ENCODE data around the gene IL17RB. TPM values are rescaled to one million over a fixed set of nuclear protein-coding genes. Genes with fewer than 3 reads are reported as not detected.

Gene IL17RB
- total RNA-seq, 1 donor from 2014 or later = 10.5 TPM

DNA sequence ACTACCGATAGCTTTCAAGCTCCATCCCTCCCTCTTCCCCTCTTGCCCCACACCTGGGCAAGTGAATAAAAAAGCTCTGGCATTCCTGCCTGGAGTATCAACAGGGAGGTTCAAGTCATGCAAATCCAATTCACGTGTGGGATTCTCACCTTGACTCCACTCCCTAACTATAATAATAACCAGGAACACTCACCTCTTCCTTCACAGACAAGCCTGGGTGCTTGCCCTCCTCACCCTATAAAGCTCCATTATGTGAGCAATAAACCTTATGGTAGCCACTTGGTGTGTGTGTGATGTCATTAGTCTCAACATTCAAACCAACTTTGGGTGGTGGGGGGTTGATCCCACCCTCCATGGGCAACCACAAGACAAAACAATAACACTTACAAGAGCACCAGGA, 16.8 kb upstream of the IL17RB start:
- Mint-ChIP-seq H3K4me3 (no peak overlapping the region), H3K36me3 (peaks cover 4% of the 10 kb centered on the region), H3K4me1 (ENCODE audit: unreplicated experiment) (peaks cover 3% of the 10 kb centered on the region), H3K27ac (no peak overlapping the region), H3K27me3 (no peaks in the 10 kb centered on the region), H3K9me3 (no peaks in the 10 kb centered on the region)
- no peak for DNase-seq (ENCODE audit: extremely low spot score, unreplicated experiment)
- TF ChIP-seq, protein P1, sequence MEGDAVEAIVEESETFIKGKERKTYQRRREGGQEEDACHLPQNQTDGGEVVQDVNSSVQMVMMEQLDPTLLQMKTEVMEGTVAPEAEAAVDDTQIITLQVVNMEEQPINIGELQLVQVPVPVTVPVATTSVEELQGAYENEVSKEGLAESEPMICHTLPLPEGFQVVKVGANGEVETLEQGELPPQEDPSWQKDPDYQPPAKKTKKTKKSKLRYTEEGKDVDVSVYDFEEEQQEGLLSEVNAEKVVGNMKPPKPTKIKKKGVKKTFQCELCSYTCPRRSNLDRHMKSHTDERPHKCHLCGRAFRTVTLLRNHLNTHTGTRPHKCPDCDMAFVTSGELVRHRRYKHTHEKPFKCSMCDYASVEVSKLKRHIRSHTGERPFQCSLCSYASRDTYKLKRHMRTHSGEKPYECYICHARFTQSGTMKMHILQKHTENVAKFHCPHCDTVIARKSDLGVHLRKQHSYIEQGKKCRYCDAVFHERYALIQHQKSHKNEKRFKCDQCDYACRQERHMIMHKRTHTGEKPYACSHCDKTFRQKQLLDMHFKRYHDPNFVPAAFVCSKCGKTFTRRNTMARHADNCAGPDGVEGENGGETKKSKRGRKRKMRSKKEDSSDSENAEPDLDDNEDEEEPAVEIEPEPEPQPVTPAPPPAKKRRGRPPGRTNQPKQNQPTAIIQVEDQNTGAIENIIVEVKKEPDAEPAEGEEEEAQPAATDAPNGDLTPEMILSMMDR (conservative IDR thresholded peaks at IDR 0.05) = no peak

DNA sequence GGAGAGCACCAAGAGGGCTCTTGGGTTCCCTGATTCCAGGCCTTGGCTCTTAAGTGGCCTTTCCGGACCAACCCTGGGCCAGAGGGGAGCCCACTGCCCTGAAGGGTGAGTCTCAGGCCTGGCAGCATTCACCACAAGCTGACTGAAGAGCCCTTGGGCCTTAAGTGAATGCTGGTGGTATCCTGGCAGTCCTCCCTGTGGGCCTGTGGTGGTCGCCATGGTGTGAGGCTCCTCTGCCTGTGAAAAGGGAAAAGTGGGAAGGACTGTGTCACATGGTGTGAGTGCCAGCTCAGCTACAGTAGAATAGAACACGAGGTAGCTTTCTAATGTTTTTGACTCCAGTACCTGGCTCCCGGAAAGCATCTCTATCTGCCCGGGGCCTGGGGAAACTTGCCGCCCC, 15.4 kb upstream of the IL17RB start:
- Mint-ChIP-seq H3K36me3 (peaks cover 4% of the 10 kb centered on the region), H3K27me3 (no peaks in the 10 kb centered on the region), H3K27ac (no peak overlapping the region), H3K4me3 (no peak overlapping the region), H3K9me3 (no peaks in the 10 kb centered on the region), H3K4me1 (ENCODE audit: unreplicated experiment) (peaks cover 3% of the 10 kb centered on the region)
- DNase-seq (ENCODE audit: extremely low spot score, unreplicated experiment) = no peak
- TF ChIP-seq, protein P1 (conservative IDR thresholded peaks at IDR 0.05) = no peak

DNA sequence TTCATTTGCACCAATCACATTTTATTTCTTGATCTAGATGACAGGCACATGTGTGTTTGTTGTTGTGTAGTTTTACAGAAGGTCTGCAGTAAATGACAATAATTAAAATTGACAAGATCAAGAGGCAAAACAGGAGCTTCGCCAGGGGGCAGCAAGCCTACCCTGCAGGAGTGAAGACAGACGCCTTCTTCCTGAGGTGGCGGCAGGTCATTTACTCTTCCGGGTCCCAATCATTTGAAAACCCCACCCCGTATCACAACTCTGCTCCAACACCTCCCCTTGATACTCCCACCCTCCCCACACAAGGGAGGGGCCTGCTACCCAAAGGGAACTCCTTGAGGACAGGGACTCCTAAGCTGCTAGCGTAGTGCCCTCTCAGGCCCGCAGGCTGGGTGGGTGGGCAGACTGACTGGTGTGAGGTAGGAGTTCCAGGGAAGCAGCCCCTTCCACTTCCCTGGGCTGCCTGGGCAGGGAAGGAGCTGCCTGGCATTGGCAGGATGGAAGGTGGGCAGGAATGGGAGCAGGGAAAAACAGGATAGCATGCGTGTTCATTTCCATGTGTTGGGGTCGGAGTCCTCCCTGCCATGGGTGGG, 13.2 kb upstream of the IL17RB start:
- Mint-ChIP-seq H3K36me3 (peaks cover 4% of the 10 kb centered on the region), H3K9me3 (no peaks in the 10 kb centered on the region), H3K27ac (no peak overlapping the region), H3K4me3 (no peak overlapping the region), H3K4me1 (ENCODE audit: unreplicated experiment) (peaks cover 3% of the 10 kb centered on the region), H3K27me3 (no peaks in the 10 kb centered on the region)
- TF ChIP-seq, protein P1 (conservative IDR thresholded peaks at IDR 0.05) = no peak
- DNase-seq (ENCODE audit: extremely low spot score, unreplicated experiment) = no peak

DNA sequence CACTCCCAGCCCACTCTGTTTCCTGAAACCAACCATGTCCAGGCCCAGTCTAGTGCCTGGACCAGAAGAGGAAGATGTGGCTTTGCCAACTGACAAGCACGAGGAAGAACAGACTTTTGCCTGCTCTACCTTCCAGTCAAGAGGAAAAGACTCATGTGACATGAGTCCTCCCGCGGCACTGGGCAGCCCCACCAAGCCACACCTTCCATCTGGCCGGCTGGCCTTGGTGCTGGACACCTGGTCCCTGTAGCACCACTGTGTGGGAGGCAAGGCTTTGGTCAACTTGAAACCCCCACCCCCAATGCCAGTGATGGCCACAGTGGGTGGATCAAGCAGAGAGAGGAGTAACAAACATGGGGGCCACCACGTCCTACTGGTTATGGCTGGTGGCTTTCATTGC, 12.7 kb upstream of the IL17RB start:
- Mint-ChIP-seq H3K36me3 (peaks cover 4% of the 10 kb centered on the region), H3K4me1 (ENCODE audit: unreplicated experiment) (peaks cover 3% of the 10 kb centered on the region), H3K27ac (no peak overlapping the region), H3K4me3 (no peak overlapping the region), H3K9me3 (no peaks in the 10 kb centered on the region), H3K27me3 (no peaks in the 10 kb centered on the region)
- DNase-seq (ENCODE audit: extremely low spot score, unreplicated experiment) = no peak
- TF ChIP-seq, protein P1 (conservative IDR thresholded peaks at IDR 0.05) = no peak

DNA sequence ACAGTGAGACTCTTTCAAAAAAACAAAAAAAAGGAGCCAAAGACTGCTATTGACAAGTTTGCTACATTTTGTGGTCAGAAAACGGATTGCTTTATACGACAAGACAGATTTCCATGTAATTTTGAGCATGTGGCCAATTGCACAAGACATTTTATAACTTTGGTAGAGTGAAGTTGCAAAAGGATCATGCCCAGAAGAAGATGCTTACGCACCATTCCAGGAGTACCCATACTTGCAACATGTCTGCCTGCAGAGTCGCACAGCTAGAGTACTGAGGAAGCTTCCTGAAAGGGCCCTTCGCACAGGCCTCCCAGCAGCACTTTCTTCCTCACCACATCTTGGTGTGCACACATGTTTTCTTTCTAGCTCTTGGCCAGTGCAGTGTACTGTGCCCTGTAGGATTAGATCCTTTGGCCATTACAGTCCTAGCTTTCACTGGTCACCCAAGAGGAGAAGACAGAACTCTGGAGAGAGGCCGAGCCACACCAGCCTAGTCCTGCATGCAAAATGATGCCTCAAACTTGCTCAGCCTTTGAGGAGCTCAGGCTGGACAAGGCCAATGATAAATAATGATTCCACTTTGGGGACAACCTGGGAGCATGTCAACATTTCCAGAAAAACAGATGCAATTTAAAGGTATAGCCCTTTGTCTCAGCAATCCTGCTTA, 11.8 kb upstream of the IL17RB start:
- no peak overlapping the region for H3K4me3 Mint-ChIP-seq
- TF ChIP-seq, protein P1 (conservative IDR thresholded peaks at IDR 0.05) = no peak
- peaks cover 3% of the 10 kb centered on the region for H3K4me1 Mint-ChIP-seq (ENCODE audit: unreplicated experiment)
- H3K9me3 Mint-ChIP-seq = no peaks in the 10 kb centered on the region
- H3K27me3 Mint-ChIP-seq = no peaks in the 10 kb centered on the region
- H3K27ac Mint-ChIP-seq = no peak overlapping the region
- H3K36me3 Mint-ChIP-seq = peaks cover 4% of the 10 kb centered on the region
- DNase-seq (ENCODE audit: extremely low spot score, unreplicated experiment) = no peak

All from type B pancreatic cell (in vitro differentiated cells).